GM12865 (cell line): ENCODE data around the gene PRICKLE4.
"Not testable (repeated sequence)": the region's sequence is repeated elsewhere in the genome, so short reads cannot be mapped to it uniquely, and the experiment has no call there.

Source experiments
- DNase-seq: peaks from one replicate; pipeline ENCODE4 v3.0.0; 2010; ENCODE audit warnings: low read depth
- H3K4me3 ChIP-seq: 2 replicates; pipeline ENCODE4 v1.5.1; 2011; ENCODE audit warnings: mild to moderate bottlenecking, low read depth, low read length, control low read depth
- TF ChIP-seq, protein P1 (sequence below): IDR thresholded peaks from 2 replicates; pipeline ENCODE4 v1.5.1; 2011; ENCODE audit warnings: low read length, control low read depth, low read depth, inconsistent platforms; ENCODE audit not compliant: insufficient read depth; ENCODE audit errors: missing control alignments

The PRICKLE4 gene

DNA sequence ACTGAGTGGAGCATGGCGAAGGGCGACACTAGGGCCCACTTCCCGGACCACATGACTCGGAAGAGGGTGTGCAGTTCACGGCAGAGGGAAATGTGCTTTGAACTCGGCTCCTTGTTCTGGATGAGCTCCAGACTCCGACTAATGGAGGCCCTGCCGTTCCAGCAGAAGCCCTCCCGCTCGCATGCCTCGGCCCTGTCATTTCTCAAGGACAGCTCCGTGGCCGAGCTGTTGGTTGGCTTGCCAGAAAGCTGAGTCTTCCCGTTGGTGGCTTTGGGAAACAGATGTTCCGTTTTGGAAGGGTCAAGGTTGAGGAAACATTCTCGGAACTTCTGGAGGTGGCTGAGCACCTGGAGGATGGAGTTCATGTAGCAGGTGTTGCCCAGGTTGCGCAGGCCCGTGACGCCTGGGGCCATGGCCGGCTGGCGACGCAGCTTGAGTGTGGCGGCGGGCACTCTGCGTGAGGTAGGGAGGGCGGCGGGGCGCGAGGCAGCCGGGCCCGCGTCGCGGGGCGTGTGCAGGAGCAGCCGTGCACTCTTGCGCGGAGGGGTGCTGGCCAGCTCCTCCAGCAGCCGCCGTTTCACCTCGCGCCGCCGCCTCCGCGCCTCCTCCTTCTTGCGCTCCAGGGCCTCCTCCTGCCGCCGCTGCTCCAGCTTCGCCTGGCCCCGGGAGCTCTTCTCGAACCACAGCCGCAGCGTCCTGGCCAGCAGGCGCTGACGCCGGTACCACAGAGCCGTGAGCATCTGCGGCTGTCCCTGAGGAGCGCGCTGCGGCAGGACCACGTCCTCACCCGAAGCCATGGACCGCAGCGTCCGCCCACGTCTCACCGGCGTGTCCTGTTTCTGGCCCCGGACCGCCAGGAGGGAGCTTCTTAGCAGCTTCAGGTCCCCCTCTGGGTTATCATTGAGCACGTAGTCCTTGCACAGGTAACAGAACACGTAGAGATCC lies 25.5 kb downstream of the PRICKLE4 start:
- no peak for DNase-seq
- no peak overlapping the region for H3K4me3 ChIP-seq
- TF ChIP-seq, protein P1, sequence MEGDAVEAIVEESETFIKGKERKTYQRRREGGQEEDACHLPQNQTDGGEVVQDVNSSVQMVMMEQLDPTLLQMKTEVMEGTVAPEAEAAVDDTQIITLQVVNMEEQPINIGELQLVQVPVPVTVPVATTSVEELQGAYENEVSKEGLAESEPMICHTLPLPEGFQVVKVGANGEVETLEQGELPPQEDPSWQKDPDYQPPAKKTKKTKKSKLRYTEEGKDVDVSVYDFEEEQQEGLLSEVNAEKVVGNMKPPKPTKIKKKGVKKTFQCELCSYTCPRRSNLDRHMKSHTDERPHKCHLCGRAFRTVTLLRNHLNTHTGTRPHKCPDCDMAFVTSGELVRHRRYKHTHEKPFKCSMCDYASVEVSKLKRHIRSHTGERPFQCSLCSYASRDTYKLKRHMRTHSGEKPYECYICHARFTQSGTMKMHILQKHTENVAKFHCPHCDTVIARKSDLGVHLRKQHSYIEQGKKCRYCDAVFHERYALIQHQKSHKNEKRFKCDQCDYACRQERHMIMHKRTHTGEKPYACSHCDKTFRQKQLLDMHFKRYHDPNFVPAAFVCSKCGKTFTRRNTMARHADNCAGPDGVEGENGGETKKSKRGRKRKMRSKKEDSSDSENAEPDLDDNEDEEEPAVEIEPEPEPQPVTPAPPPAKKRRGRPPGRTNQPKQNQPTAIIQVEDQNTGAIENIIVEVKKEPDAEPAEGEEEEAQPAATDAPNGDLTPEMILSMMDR, result no peak

DNA sequence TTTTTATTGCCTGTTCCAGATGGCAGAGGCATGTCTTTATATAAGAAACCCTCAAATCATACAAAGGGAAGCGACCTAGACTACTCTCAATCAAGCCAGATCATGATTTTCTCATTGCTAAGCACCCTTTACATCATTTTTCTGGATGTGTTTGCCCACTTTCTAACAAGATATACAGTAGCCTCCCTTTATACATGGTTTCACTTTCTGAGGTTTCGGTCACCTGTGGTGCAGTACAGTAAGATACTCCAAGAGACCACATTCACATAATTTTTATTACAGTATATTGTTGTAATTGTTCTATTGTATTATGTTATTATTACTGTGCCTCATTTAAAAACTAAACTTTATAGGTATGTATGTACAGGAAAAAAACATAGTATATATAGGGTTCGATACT lies 30.5 kb downstream of the PRICKLE4 start:
- DNase-seq, result no peak
- TF ChIP-seq, protein P1, result no peak
- no peak overlapping the region for H3K4me3 ChIP-seq

DNA sequence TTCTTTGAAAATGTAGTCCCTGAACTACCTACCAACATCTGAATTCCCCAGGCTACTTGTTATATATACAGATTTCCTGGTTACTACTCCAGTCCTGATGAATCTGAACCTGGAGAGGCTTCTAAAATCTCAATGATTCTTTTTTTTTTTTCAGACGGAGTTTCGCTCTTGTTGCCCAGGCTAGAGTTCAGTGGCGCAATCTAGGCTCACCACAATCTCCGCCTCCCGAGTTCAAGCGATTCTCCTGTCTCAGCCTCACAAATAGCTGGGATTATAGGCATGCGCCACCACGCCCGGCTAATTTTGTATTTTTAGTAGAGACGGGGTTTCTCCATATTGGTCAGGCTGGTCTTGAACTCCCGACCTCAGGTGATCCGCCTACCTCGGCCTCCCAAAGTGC lies 31.4 kb downstream of the PRICKLE4 start:
- H3K4me3 ChIP-seq, DNase-seq: not testable (repeated sequence)

DNA sequence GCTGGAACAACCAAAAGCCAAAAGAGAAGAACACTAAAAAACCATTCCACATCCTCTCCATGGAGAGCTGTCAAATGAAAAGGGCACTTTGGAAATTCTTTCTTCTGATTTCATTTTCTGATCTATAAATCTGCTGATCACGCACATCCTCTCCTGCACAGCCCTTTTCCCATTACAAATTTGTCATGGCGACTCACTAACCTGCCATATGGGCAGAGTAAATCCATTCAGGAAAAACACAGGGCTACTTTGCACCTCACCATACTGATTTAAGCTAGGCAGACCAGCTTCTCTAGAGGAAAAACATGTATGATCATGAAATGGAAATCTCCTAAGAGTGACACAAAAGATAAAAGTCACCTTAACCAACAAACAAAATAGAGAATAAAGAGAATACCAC lies 32.9 kb downstream of the PRICKLE4 start:
- TF ChIP-seq, protein P1, result no peak

DNA sequence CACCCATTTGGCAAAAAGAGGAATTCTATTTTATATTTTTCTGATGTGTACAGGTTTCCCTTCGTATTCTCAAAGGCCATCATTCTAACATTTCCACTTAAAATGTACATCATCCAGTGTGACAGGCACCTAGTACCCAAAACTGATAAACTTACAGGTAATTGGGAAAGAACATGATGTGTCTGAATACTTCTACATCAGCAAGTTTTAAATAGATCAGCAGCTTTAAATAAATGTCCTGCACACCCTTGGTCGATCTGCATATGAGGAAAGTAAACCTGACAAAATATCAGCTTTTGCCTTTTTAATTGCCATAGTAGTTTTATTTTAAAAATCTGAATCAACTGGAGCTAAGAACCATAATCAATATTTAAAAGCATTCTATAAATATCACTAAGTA lies 33.4 kb downstream of the PRICKLE4 start:
- TF ChIP-seq, protein P1, result no peak
- no peak overlapping the region for H3K4me3 ChIP-seq
- DNase-seq, result no peak

More for the DNA sequence above, 32.9 kb downstream of the PRICKLE4 start:
- H3K4me3 ChIP-seq, result no peak overlapping the region
- DNase-seq, result no peak

DNA sequence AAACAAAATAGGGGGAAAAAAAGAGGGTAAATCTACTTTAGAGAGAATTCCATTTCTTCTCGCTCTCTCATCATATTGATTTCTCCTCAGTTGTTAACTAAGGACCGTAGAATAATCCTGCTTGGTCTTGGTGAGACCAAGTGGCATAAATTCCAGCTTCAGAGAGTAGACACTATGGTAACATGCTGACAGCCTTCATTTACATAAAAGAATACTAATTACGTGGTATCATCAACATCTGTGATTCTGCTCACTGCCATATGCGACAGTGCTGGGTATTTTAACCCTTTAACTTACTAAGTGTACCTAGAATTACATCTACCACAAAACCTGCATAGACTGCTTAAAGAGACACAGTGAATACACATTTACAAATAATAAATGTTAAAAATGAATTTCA lies 34.0 kb downstream of the PRICKLE4 start:
- TF ChIP-seq, protein P1, result no peak
- DNase-seq, result no peak

DNA sequence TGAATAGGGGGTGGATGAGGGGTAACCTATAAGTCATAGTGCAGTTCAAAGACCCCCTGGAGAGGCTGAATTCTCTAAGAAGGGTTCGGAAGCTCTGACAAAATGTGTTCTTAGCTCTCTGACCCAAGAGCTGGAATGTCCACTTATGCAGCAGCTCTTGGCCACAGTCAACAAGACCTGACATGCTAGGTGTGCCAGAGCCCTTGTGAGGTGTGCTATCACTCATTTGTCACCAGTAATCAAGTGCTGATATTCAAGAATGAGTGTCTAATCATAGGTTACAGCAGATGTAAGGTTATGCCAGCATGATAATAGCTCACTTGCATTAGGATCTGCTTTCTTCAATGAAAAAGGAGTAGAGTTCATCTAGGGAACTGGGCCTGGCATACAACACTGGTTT lies 35.0 kb downstream of the PRICKLE4 start:
- TF ChIP-seq, protein P1, result no peak
- no peak overlapping the region for H3K4me3 ChIP-seq
- no peak for DNase-seq

More for the DNA sequence above, 34.0 kb downstream of the PRICKLE4 start:
- no peak overlapping the region for H3K4me3 ChIP-seq
